ENCODE data around the gene CLCNKA. TPM values are rescaled to one million over a fixed set of nuclear protein-coding genes. Genes with fewer than 3 reads are reported as not detected.

Gene CLCNKA
- total RNA-seq, 8 experiments from 2014 or later = 0.04 to 0.35 TPM; not detected in 6

Other genes with a start within 250 kb of the CLCNKA start
- gene UQCRHL, start 214.4 kb upstream of the CLCNKA start, total RNA-seq = 1 to 10 TPM; 2.7 to 7.2 (median 5.9) TPM
- gene SPEN, start 174.3 kb upstream of the CLCNKA start, total RNA-seq = 10 to 100 TPM in 7 of 8 experiments, 1 to 10 TPM in 1; 10.0 to 69.9 (median 44.0) TPM
- 10 to 100 TPM; 18.2 to 48.9 (median 38.4) TPM for gene ZBTB17, start 45.9 kb upstream of the CLCNKA start, total RNA-seq
- gene SRARP, start 17.8 kb upstream of the CLCNKA start, total RNA-seq = under 1 TPM in 7 of 8 experiments, not detected in 1; 0.05 to 0.52 (median 0.15) TPM
- gene HSPB7, start 4.0 kb upstream of the CLCNKA start, total RNA-seq = 1 to 10 TPM in 1 of 8 experiments, under 1 TPM in 7; 0.11 to 1.6 (median 0.47) TPM
- under 1 TPM in 5 of 8 experiments, not detected in 3; 0.09 to 0.43 (median 0.21) TPM for gene CLCNKB, start 21.7 kb downstream of the CLCNKA start, total RNA-seq
- 1 to 10 TPM in 5 of 8 experiments, under 1 TPM in 2, not detected in 1; 0.20 to 3.6 (median 1.1) TPM for gene FAM131C, start 51.6 kb downstream of the CLCNKA start, total RNA-seq
- 10 to 100 TPM in 2 of 8 experiments, 1 to 10 TPM in 6; 4.2 to 15.1 (median 7.3) TPM for gene EPHA2, start 134.0 kb downstream of the CLCNKA start, total RNA-seq
- gene ARHGEF19, start 190.6 kb downstream of the CLCNKA start, total RNA-seq = 10 to 100 TPM in 1 of 8 experiments, 1 to 10 TPM in 7; 2.1 to 10.6 (median 5.9) TPM
- gene CPLANE2, start 215.1 kb downstream of the CLCNKA start, total RNA-seq = 10 to 100 TPM in 4 of 8 experiments, 1 to 10 TPM in 4; 5.0 to 14.4 (median 10.1) TPM